Ovary (tissue), 9 donors: ENCODE measurements around the gene AP2B1. TPM values are rescaled to one million over a fixed set of nuclear protein-coding genes. Genes with fewer than 3 reads are reported as not detected.

ENCODE experiments used
- DNase-seq, 5 donors: peaks; one replicate each; pipeline ENCODE4 v3.0.0-alpha.2; 2019 to 2020
- H3K27ac ChIP-seq, 2 donors: fragments of 200-600 bp; one replicate each; pipeline versions ENCODE4 v1.5.1 to v1.8.0; 2019 to 2022
- H3K27me3 ChIP-seq: fragments of 200-600 bp; one replicate; pipeline ENCODE4 v1.8.0; 2022
- H3K36me3 ChIP-seq: fragments of 200-600 bp; sonication (generic); one replicate; pipeline ENCODE4 v1.5.1; 2019
- H3K4me1 ChIP-seq: one replicate; pipeline ENCODE4 v1.8.1; 2013; ENCODE audit warnings: mild to moderate bottlenecking, moderate library complexity; ENCODE audit not compliant: insufficient read depth
- H3K4me3 ChIP-seq: fragments of 200-600 bp; sonication (generic); one replicate; pipeline ENCODE4 v1.5.1; 2017
- H3K9me3 ChIP-seq, 2 donors: fragments of 200-600 bp in 1 of 2; sonication (generic) in 1 of 2; one replicate each; pipeline versions ENCODE4 v1.5.1 to v1.8.1; 2013 to 2019; ENCODE audit warnings: mild to moderate bottlenecking in 1 of 2, moderate library complexity in 1 of 2
- EP300 ChIP-seq: sonication (generic); formaldehyde crosslinking; IDR thresholded peaks from one replicate; pipeline ENCODE4 v1.6.1; 2017; ENCODE audit warnings: antibody characterized with exemption
- POLR2A ChIP-seq: fragments of 450-650 bp; IDR thresholded peaks from one replicate; pipeline ENCODE4 v1.6.1; 2017; ENCODE audit warnings: antibody characterized with exemption, mild to moderate bottlenecking, moderate library complexity
- WGBS, 3 donors: extraction: QIAGEN DNeasy Blood & Tissue Kit in 1 of 3; methylation state at CpG; one replicate each; pipeline versions ENCODE4 v1.1.5 to v1.1.7; 2013 to 2017; 5-methylcytosine and 5-hydroxymethylcytosine counted together
- intact Hi-C, 4 donors: fragments of 100-400 bp; cut with DNase I; formaldehyde crosslinking; loops; one replicate each; pipeline versions ENCODE4 v1.11.0 to v1.15.1; 2022 to 2023
- polyA plus RNA-seq, 2 donors: library from polyadenylated mRNA; stranded (reverse); fragments of 200-250 nt in 1 of 2; fragments of 350-450 nt in 1 of 2; fragmentation: Illumina TruSeq in 1 of 2; extraction: RNeasy Lipid Tissue Mini Kit (QIAGEN cat#74804) in 1 of 2; gene quantifications; one replicate each; pipeline ENCODE4 v1.2.3, GENCODE V29; 2013 to 2014
- total RNA-seq, 7 donors: library from RNA; depleted of rRNA in 2 of 7; stranded (reverse); fragments of >200 nt in 2 of 7; fragmentation: NEBNext Ultra II Directional in 3 of 7; extraction: Animal tissue kit (Norgen Biotek cat#: 25700) in 3 of 7; gene quantifications; one replicate each; pipeline versions ENCODE4 v1.1.0 to v1.2.4, GENCODE V29; 2016 to 2023
- TF ChIP-seq, protein P1 (sequence below), 3 donors: fragments of 450-650 bp in 2 of 3; fragments of 200-600 bp in 1 of 3; IDR thresholded peaks; one replicate each; pipeline versions ENCODE4 v1.5.1 to v1.8.0; 2016 to 2022; ENCODE audit warnings: antibody characterized with exemption in 3 of 3, mild to moderate bottlenecking in 1 of 3
- donor health status: DM: no; HTN: no; CAD: no; lungs with moderate emphysema.
- donor health status: DM: no; HTN: no; CAD: no.
- donor health status: Bipolar disorder and iron deficiency.
- donor health status: DM: yes; HTN: yes; CAD: no.
- donor health status: DM: no; HTN: no; CAD: no.
- donor health status: DM: yes; HTN: yes; CAD: no.

AP2B1 gene
- total and polyA plus RNA-seq, 9 donors = 42.6 to 170 (median 139) TPM

DNA sequence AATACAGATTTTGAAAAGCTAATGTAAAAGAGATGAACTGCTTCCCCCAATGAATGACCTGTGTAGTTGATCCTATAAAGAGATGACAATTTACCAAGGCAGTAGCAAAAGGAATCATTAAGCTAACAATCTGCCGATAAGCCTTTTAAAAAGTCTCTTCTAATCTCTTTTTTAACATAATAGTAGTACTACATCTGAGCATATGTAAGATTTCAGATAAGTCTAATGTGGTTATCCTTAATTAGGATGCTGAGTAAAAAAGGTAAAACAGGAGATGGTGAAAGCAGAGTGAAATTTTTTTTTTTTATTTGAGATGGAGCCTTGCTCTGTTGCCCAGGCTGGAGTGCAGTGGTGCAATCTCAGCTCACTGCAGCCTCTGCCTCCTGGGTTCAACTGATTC is 118.1 kb downstream of the AP2B1 start:
- DNase-seq = no peak
- WGBS, 3 donors = 90 to 99% (median 95%) methylated on average over 1 of the region's 1 CpG
- no peaks in the 10 kb centered on the region for H3K27me3 ChIP-seq
- H3K27ac ChIP-seq = no peak overlapping the region
- TF ChIP-seq, protein P1, sequence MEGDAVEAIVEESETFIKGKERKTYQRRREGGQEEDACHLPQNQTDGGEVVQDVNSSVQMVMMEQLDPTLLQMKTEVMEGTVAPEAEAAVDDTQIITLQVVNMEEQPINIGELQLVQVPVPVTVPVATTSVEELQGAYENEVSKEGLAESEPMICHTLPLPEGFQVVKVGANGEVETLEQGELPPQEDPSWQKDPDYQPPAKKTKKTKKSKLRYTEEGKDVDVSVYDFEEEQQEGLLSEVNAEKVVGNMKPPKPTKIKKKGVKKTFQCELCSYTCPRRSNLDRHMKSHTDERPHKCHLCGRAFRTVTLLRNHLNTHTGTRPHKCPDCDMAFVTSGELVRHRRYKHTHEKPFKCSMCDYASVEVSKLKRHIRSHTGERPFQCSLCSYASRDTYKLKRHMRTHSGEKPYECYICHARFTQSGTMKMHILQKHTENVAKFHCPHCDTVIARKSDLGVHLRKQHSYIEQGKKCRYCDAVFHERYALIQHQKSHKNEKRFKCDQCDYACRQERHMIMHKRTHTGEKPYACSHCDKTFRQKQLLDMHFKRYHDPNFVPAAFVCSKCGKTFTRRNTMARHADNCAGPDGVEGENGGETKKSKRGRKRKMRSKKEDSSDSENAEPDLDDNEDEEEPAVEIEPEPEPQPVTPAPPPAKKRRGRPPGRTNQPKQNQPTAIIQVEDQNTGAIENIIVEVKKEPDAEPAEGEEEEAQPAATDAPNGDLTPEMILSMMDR (IDR thresholded peaks at IDR 0.05) = no peak
- no peak for TF ChIP-seq EP300
- no peak for TF ChIP-seq POLR2A
- intact Hi-C loops = no loop called here
- H3K4me3 ChIP-seq = no peak overlapping the region
- no peaks in the 10 kb centered on the region for H3K9me3 ChIP-seq
- H3K4me1 ChIP-seq = no peaks in the 10 kb centered on the region
- H3K36me3 ChIP-seq = no peaks in the 10 kb centered on the region

GRCh38 chr17:35705705-35706104 is 118.6 kb downstream of the AP2B1 start:
- no peaks in the 10 kb centered on the region for H3K9me3 ChIP-seq
- WGBS, 3 donors = 70 to 81% (median 79%) methylated on average over 5 of the region's 5 CpGs
- DNase-seq = no peak
- TF ChIP-seq EP300 (no peak), POLR2A (no peak)
- TF ChIP-seq, protein P1 (IDR thresholded peaks at IDR 0.05) = no peak
- H3K4me1 ChIP-seq = no peaks in the 10 kb centered on the region
- H3K36me3 ChIP-seq = no peaks in the 10 kb centered on the region
- intact Hi-C loops = no loop called here
- no peak overlapping the region for H3K27ac ChIP-seq
- no peaks in the 10 kb centered on the region for H3K27me3 ChIP-seq
- no peak overlapping the region for H3K4me3 ChIP-seq

GRCh38 chr17:35708149-35708548 is 121.0 kb downstream of the AP2B1 start:
- H3K27ac ChIP-seq = no peak overlapping the region
- H3K4me1 ChIP-seq = no peaks in the 10 kb centered on the region
- no peaks in the 10 kb centered on the region for H3K9me3 ChIP-seq
- intact Hi-C loops = no loop called here
- no peak overlapping the region for H3K4me3 ChIP-seq
- no peaks in the 10 kb centered on the region for H3K36me3 ChIP-seq
- no peak for DNase-seq
- TF ChIP-seq POLR2A = no peak
- TF ChIP-seq, protein P1 (IDR thresholded peaks at IDR 0.05) = no peak
- WGBS, 3 donors = 70 to 74% (median 71%) methylated on average over 3 of the region's 3 CpGs
- H3K27me3 ChIP-seq = no peaks in the 10 kb centered on the region

- no peak for DNase-seq
- intact Hi-C loops = no loop called here
- Histone ChIP-seq H3K27ac (no peak overlapping the region), H3K9me3 (no peaks in the 10 kb centered on the region), H3K36me3 (no peaks in the 10 kb centered on the region), H3K4me3 (no peak overlapping the region), H3K4me1 (no peaks in the 10 kb centered on the region), H3K27me3 (no peaks in the 10 kb centered on the region)
- 83 to 92% (median 87%) methylated on average over 3 of the region's 3 CpGs for WGBS, 3 donors
- TF ChIP-seq, protein P1 (IDR thresholded peaks at IDR 0.05) = no peak
- no peak for TF ChIP-seq POLR2A
Measured at GRCh38 chr17:35708951-35709350, 121.8 kb downstream of the AP2B1 start.

GRCh38 chr17:35709874-35710273 is 122.8 kb downstream of the AP2B1 start:
- Histone ChIP-seq H3K27ac (no peak overlapping the region), H3K27me3 (no peaks in the 10 kb centered on the region), H3K36me3 (no peaks in the 10 kb centered on the region), H3K9me3 (no peaks in the 10 kb centered on the region), H3K4me1 (no peaks in the 10 kb centered on the region), H3K4me3 (no peak overlapping the region)
- WGBS, 3 donors = 87 to 91% (median 89%) methylated on average over 3 of the region's 3 CpGs
- TF ChIP-seq EP300 = no peak
- no peak for TF ChIP-seq POLR2A
- TF ChIP-seq, protein P1 (IDR thresholded peaks at IDR 0.05) = no peak
- no peak for DNase-seq
- intact Hi-C loops = no loop called here
